ENCODE results near the gene ADAM17.

GRCh38 chr2:9533663-9534062 lies 22.0 kb downstream of the ADAM17 start:
- TF ChIP-seq EZH2phosphoT487 (IDR thresholded peaks at IDR 0.05; ENCODE audit: low read depth): no peak
- TF ChIP-seq, protein P1, sequence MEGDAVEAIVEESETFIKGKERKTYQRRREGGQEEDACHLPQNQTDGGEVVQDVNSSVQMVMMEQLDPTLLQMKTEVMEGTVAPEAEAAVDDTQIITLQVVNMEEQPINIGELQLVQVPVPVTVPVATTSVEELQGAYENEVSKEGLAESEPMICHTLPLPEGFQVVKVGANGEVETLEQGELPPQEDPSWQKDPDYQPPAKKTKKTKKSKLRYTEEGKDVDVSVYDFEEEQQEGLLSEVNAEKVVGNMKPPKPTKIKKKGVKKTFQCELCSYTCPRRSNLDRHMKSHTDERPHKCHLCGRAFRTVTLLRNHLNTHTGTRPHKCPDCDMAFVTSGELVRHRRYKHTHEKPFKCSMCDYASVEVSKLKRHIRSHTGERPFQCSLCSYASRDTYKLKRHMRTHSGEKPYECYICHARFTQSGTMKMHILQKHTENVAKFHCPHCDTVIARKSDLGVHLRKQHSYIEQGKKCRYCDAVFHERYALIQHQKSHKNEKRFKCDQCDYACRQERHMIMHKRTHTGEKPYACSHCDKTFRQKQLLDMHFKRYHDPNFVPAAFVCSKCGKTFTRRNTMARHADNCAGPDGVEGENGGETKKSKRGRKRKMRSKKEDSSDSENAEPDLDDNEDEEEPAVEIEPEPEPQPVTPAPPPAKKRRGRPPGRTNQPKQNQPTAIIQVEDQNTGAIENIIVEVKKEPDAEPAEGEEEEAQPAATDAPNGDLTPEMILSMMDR (IDR thresholded peaks at IDR 0.05; ENCODE audit: low read depth, low read length): no peak

All from OCI-LY3 (cell line).